K562 (cell line): ENCODE results near the gene THUMPD1. TPM values are rescaled to one million over a fixed set of nuclear protein-coding genes. Genes with fewer than 3 reads are reported as not detected.

Source experiments
- ATF1 ChIP-seq, 2 experiments: fragments of 450-650 bp in 1 of 2; IDR thresholded peaks; 2 replicates each; pipeline ENCODE4 v1.6.1; 2016; ENCODE audit warnings: missing compliant biosample characterization in 1 of 2, missing genetic modification characterization in 1 of 2
- ATF6 ChIP-seq: sonication (generic); formaldehyde crosslinking; IDR thresholded peaks from 2 replicates; pipeline ENCODE4 v1.4.0; 2020; ENCODE audit warnings: mild to moderate bottlenecking, missing genetic modification reagents
- BRF1 ChIP-seq: IDR thresholded peaks from 3 replicates; pipeline ENCODE4 v1.6.1; 2011; ENCODE audit warnings: borderline replicate concordance, mild to moderate bottlenecking; ENCODE audit not compliant: insufficient read length; ENCODE audit errors: extremely low read depth
- CREB1 ChIP-seq, 2 experiments: sonication (generic) in 1 of 2; formaldehyde crosslinking in 1 of 2; IDR thresholded peaks; 2 replicates each; pipeline versions ENCODE4 v1.6.1 to v1.8.0; 2012 to 2022; ENCODE audit warnings: inconsistent platforms in 1 of 2, mild to moderate bottlenecking in 1 of 2, missing genetic modification reagents in 1 of 2, moderate library complexity in 1 of 2
- DDX20 ChIP-seq: fragments of 450-650 bp; IDR thresholded peaks from 2 replicates; pipeline ENCODE4 v1.6.1; 2016; ENCODE audit warnings: missing genetic modification characterization, low read depth, mild to moderate bottlenecking, missing compliant biosample characterization, moderate library complexity
- EP300 ChIP-seq: IDR thresholded peaks from 2 replicates; pipeline ENCODE4 v1.6.1; 2012; ENCODE audit warnings: low read length, improper control_type of control experiment
- JUNB ChIP-seq: fragments of 450-650 bp; formaldehyde crosslinking; conservative IDR thresholded peaks from 2 replicates; pipeline ENCODE4 v1.4.0; 2020; ENCODE audit warnings: mild to moderate bottlenecking
- KDM1A ChIP-seq, 2 experiments: fragments of 450-650 bp; IDR thresholded peaks; 2 replicates each; pipeline ENCODE4 v1.6.1; 2016; ENCODE audit warnings: mild to moderate bottlenecking in 2 of 2
- SREBF2 ChIP-seq: sonication (generic); formaldehyde crosslinking; IDR thresholded peaks from 2 replicates; pipeline ENCODE4 v1.4.0; 2020; ENCODE audit warnings: mild to moderate bottlenecking, missing genetic modification reagents
- TAF7 ChIP-seq: fragments of 450-650 bp; IDR thresholded peaks from 2 replicates; pipeline ENCODE4 v1.6.1; 2016; ENCODE audit warnings: missing genetic modification characterization, missing compliant biosample characterization
- TARDBP ChIP-seq: fragments of 450-650 bp; IDR thresholded peaks from 2 replicates; pipeline ENCODE4 v1.6.1; 2016
- ZNF134 ChIP-seq: fragments of 250-450 bp; sonication (Bioruptor Pico); conservative IDR thresholded peaks from 2 replicates; pipeline ENCODE4 v1.4.0; 2020
- ZNF143 ChIP-seq: sonication (generic); formaldehyde crosslinking; IDR thresholded peaks from 2 replicates; pipeline ENCODE4 v1.9.0; 2022; ENCODE audit warnings: mild to moderate bottlenecking, missing genetic modification reagents
- ZNF445 ChIP-seq: fragments of 250-450 bp; sonication (Bioruptor Pico); IDR thresholded peaks from 2 replicates; pipeline ENCODE4 v1.4.0; 2020; ENCODE audit warnings: low read depth, mild to moderate bottlenecking, moderate library complexity
- ZNF561 ChIP-seq: fragments of 450-650 bp; formaldehyde crosslinking; conservative IDR thresholded peaks from 2 replicates; pipeline ENCODE4 v1.4.0; 2020; ENCODE audit warnings: mild to moderate bottlenecking, moderate library complexity
- polyA plus RNA-seq, 8 experiments: library from polyadenylated mRNA; depleted of rRNA in 4 of 8; stranded (reverse) in 5 of 8; unstranded in 3 of 8; fragments of >200 nt; fragmentation: Nextera tagmentation in 2 of 8; fragmentation: Illumina TruSeq in 1 of 8; extraction: Ambion mirVana in 2 of 8; extraction: Trizol in 1 of 8; gene quantifications; 2 replicates each; pipeline versions ENCODE4 v1.2.1 to v1.2.3, GENCODE V29; 2011 to 2014; ENCODE audit warnings: inconsistent platforms in 1 of 8, missing spikeins in 1 of 8
- total RNA-seq, 7 experiments: library from RNA; depleted of rRNA in 6 of 7; stranded (reverse); fragments of >200 nt in 6 of 7; fragmentation: Illumina TruSeq in 2 of 7; extraction: Trizol in 2 of 7; gene quantifications; 2 replicates each; pipeline versions ENCODE4 v1.2.1 to v1.2.3, GENCODE V29; 2011 to 2021; ENCODE audit warnings: low replicate concordance in 1 of 7
- TF ChIP-seq, protein P1 (sequence below): fragments of 250-450 bp; sonication (Bioruptor Pico); IDR thresholded peaks from 2 replicates; pipeline ENCODE4 v1.4.0; 2020; ENCODE audit warnings: borderline replicate concordance
- TF ChIP-seq, protein P2 (sequence below): IDR thresholded peaks from 2 replicates; pipeline ENCODE4 v1.6.1; 2011; ENCODE audit warnings: borderline replicate concordance, low read depth, mild to moderate bottlenecking, moderate library complexity, low read length; ENCODE audit not compliant: insufficient read depth, poor library complexity, severe bottlenecking
- TF ChIP-seq, protein P3 (sequence below): fragments of 450-650 bp; conservative IDR thresholded peaks from 2 replicates; pipeline ENCODE4 v1.6.1; 2016; ENCODE audit warnings: missing genetic modification characterization, low read depth, mild to moderate bottlenecking, control low read depth, missing compliant biosample characterization
- TF ChIP-seq, protein P4 (sequence below): fragments of 450-650 bp; formaldehyde crosslinking; IDR thresholded peaks from 2 replicates; pipeline ENCODE4 v1.4.0; 2020; ENCODE audit warnings: mild to moderate bottlenecking, moderate library complexity

The THUMPD1 gene
- total and polyA plus RNA-seq, 9 of the 15 experiments (the other 6 are each of a cell fraction or from before 2014, with no cell fraction given), result 37.8 to 101 (median 56.8) TPM

- TF ChIP-seq, protein P1, sequence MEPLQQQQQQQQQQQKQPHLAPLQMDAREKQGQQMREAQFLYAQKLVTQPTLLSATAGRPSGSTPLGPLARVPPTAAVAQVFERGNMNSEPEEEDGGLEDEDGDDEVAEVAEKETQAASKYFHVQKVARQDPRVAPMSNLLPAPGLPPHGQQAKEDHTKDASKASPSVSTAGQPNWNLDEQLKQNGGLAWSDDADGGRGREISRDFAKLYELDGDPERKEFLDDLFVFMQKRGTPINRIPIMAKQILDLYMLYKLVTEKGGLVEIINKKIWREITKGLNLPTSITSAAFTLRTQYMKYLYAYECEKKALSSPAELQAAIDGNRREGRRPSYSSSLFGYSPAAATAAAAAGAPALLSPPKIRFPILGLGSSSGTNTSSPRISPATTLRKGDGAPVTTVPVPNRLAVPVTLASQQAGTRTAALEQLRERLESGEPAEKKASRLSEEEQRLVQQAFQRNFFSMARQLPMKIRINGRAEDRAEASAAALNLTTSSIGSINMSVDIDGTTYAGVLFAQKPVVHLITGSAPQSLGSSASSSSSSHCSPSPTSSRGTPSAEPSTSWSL, result no peak
- TF ChIP-seq ZNF143 (CRISPR knock-in tag) (no peak), EP300 (peak; percentile 29; the same call in 1 of the 2 replicates), KDM1A (IDR thresholded peaks at IDR 0.05) (no peak), TARDBP (no peak), DDX20 (tag) (no peak), BRF1 (no peak), ATF1 (CRISPR knock-in tag; IDR thresholded peaks at IDR 0.05) (no peak), ATF1 (tag; IDR thresholded peaks at IDR 0.05) (0 out of 2 replicates have a peak, but pooled peaks have one; percentile 23), ZNF445 (CRISPR knock-in tag) (no peak), TAF7 (no peak), SREBF2 (CRISPR knock-in tag) (no peak), JUNB (CRISPR knock-in tag) (no peak), ZNF134 (no peak), ZNF561 (CRISPR knock-in tag) (no peak), ATF6 (CRISPR knock-in tag) (no peak), CREB1 (IDR thresholded peaks at IDR 0.05) (no peak), CREB1 (CRISPR knock-in tag; IDR thresholded peaks at IDR 0.05) (no peak)
- TF ChIP-seq, protein P2, sequence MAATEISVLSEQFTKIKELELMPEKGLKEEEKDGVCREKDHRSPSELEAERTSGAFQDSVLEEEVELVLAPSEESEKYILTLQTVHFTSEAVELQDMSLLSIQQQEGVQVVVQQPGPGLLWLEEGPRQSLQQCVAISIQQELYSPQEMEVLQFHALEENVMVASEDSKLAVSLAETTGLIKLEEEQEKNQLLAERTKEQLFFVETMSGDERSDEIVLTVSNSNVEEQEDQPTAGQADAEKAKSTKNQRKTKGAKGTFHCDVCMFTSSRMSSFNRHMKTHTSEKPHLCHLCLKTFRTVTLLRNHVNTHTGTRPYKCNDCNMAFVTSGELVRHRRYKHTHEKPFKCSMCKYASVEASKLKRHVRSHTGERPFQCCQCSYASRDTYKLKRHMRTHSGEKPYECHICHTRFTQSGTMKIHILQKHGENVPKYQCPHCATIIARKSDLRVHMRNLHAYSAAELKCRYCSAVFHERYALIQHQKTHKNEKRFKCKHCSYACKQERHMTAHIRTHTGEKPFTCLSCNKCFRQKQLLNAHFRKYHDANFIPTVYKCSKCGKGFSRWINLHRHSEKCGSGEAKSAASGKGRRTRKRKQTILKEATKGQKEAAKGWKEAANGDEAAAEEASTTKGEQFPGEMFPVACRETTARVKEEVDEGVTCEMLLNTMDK, result no peak
- TF ChIP-seq, protein P3, sequence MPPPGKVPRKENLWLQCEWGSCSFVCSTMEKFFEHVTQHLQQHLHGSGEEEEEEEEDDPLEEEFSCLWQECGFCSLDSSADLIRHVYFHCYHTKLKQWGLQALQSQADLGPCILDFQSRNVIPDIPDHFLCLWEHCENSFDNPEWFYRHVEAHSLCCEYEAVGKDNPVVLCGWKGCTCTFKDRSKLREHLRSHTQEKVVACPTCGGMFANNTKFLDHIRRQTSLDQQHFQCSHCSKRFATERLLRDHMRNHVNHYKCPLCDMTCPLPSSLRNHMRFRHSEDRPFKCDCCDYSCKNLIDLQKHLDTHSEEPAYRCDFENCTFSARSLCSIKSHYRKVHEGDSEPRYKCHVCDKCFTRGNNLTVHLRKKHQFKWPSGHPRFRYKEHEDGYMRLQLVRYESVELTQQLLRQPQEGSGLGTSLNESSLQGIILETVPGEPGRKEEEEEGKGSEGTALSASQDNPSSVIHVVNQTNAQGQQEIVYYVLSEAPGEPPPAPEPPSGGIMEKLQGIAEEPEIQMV (tag), result no peak
- TF ChIP-seq, protein P4, sequence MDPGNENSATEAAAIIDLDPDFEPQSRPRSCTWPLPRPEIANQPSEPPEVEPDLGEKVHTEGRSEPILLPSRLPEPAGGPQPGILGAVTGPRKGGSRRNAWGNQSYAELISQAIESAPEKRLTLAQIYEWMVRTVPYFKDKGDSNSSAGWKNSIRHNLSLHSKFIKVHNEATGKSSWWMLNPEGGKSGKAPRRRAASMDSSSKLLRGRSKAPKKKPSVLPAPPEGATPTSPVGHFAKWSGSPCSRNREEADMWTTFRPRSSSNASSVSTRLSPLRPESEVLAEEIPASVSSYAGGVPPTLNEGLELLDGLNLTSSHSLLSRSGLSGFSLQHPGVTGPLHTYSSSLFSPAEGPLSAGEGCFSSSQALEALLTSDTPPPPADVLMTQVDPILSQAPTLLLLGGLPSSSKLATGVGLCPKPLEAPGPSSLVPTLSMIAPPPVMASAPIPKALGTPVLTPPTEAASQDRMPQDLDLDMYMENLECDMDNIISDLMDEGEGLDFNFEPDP (CRISPR knock-in tag), result no peak
Measured at GRCh38 chr16:20763461-20764232, 22.0 kb upstream of the THUMPD1 start, which contains the start of gene ACSM3 (continued).
